ENCODE results near the gene DNAJC30.

- TF ChIP-seq CTCF (IDR thresholded peaks at IDR 0.05; ENCODE audit: low read depth, low read length) = no peak
- TF ChIP-seq EZH2phosphoT487 (IDR thresholded peaks at IDR 0.05; ENCODE audit: low read depth) = no peak
Observed at GRCh38 chr7:73683788-73684693, 788 bp upstream of the DNAJC30 start.

All from OCI-LY3 (cell line).